ENCODE measurements around the gene COL4A1.

- TF ChIP-seq POLR2A (IDR thresholded peaks at IDR 0.05; ENCODE audit: low read length) = no peak
- TF ChIP-seq GATA1 (IDR thresholded peaks at IDR 0.05; ENCODE audit: low read depth, low read length) = no peak
Measured at GRCh38 chr13:110216006-110216397, 91.0 kb downstream of the COL4A1 start.
